ENCODE results near the gene S100A8.

The S100A8 gene

DNA sequence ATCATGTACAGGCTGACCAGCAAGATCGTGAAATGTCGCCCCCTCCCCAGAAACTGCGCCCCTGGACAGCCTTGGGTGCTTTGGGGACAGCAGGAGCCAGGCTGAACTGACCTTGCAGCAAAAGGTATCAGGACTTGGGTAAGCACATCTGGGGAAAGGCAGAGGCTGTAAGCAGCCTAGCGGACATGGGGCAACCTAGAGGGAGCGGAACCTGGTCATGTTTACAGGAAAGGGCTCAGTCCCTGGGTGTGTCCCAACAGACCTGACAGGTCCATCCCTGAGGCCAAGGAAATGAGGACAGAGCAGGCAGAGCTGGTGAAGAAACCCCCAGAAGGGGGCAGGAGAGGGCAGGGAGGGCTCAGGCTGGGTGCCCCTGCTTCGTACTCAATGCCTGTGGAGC, 3.1 kb upstream of the S100A8 start:
- in situ Hi-C loops (cut with MboI; ENCODE audit: low sequenced_read_pairs) = no loop called here

DNA sequence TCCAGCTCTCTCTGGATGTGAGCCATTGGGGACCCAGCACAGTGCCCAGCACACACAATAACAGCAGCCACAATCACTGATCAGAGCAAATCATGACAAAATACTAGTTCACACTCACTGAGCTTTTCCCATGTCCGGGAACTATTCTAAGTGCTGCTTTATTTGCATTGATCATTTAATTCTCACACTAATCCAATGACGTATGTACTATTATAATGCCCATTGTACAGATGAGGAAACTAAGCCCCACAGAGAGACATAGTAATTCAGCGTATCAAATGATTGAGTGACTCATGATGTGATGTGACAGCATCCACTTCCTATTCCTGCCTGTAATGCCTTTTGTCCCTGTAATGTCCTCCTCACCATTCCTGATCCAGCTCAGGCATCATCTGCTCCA, 1.9 kb upstream of the S100A8 start:
- in situ Hi-C loops (cut with MboI; ENCODE audit: low sequenced_read_pairs) = no loop called here

DNA sequence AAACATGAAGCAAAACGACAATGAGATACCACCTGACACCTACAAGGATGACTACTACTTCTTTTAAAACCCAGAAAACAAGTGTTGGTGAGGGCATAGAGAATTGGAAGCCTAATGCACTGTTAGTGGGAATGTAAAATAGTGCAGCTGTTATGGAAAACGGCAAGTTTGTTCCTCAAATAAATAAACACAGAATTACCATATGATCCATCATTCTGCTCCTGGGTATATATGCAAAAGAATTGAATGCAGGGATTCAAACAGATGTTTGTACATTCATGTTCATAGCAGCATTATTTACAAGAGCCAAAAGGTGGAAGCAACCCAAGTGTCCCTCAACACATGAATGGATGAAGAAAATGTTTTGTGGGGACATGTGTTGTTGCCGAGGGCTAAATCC, 1.4 kb upstream of the S100A8 start:
- in situ Hi-C loops (cut with MboI; ENCODE audit: low sequenced_read_pairs) = no loop called here

DNA sequence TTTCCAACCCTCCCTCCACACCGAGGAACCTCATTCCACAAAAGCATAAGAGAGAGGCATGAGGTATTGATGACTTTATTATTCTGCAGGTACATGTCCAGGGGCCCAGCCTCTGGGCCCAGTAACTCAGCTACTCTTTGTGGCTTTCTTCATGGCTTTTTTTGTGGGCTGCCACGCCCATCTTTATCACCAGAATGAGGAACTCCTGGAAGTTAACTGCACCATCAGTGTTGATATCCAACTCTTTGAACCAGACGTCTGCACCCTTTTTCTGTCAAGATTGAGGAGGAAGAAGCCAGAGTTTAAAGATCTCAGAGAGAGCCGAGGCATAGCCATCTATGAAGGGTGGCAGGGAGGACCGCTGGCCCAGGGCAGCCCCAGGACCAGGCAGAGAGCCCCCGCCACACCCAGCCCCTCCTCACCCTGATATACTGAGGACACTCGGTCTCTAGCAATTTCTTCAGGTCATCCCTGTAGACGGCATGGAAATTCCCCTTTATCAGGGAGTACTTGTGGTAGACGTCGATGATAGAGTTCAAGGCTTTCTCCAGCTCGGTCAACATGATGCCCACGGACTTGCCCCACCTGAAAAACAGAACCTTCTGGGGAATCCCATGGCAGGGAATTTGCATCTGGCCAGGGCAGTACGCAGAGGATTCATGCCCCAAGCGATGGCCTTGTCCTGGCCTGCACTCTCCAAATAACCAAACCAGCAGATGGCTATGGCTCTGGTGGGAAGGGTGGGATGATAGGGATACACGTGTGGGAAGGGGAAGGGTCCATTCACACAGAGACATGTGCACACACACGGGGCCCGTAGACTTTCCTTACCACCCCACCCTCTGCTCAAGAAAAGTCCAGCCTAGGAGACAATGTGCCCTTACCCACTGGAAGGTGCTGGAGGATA, 647 bp downstream of the S100A8 start:
- in situ Hi-C loops (cut with MboI; ENCODE audit: low sequenced_read_pairs) = no loop called here

DNA sequence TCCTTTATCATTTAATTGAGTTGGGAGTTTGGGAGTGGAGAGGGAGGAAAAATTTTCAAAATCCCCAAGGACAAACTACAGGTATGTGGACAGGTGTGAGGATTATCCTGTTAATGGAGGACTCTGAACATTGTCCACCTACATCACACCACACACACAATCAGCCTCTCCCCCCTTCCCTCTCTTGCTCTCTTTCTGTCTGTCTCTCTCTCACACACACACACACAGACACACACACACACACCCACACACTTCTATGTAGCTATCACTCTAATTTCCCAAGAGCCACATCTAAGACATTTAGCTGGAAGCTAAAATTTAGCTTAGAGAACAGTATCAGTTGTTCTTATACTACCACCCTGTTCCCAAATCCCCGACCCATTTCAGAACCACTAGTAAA, 1.5 kb downstream of the S100A8 start:
- in situ Hi-C loops (cut with MboI; ENCODE audit: low sequenced_read_pairs) = no loop called here

DNA sequence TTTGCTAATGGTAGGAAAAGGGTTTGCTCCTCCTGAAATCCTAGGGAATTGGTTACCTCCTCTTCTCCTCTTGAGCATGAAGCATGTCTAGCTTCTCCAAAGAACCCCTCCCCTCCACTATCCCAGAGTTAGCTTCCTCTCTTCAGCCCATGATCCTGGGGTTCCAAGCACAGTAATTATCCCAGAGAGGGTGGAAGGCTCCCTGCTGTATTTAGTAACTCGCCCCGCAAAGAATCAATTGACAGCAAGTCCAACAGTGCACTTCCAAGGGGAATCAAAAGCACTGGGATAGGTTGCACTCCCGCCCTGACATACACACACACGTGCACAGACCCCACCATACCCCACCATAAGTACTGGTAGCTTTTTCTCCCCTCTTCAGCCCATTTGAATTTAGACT, 3.1 kb downstream of the S100A8 start:
- in situ Hi-C loops (cut with MboI; ENCODE audit: low sequenced_read_pairs) = no loop called here

DNA sequence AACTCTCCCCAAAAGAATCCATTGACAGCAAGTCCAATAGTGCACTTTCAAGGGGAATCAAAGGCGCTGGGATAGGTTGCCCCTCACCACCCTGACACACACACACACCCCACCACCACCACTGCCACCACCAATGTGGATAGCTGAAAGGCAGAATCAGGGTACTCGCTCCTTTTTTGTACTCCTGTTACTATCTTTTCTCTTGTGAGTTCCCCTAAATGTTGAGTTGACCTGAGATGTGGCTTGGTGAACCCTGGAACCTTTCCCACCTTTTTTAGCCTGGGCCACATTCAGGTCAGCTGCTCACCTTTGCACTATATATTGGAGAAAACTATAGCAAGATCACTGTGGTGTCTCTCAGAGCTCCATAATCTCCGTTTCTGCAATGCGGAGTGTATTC, 3.9 kb downstream of the S100A8 start:
- in situ Hi-C loops (cut with MboI; ENCODE audit: low sequenced_read_pairs) = no loop called here

DNA sequence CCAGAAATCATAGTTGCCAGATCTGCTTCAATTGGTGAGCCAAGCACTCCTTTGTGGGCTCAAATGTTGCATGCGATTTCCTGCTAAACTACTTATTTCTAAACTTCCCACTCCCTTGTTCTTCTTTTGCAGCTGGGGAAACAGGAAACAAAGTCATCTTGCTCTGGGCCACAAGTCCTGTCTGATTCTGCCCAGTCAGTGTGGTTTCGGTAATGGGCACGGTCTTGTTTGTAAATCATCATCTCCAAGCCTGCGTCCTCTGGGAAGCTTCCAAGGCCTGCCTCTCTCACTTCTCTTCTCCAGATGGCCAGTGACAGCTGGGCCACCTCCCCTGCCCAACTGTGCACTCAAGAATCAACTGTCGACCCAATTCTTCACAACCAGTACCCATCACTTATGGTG, 4.4 kb downstream of the S100A8 start:
- in situ Hi-C loops (cut with MboI; ENCODE audit: low sequenced_read_pairs) = no loop called here

DNA sequence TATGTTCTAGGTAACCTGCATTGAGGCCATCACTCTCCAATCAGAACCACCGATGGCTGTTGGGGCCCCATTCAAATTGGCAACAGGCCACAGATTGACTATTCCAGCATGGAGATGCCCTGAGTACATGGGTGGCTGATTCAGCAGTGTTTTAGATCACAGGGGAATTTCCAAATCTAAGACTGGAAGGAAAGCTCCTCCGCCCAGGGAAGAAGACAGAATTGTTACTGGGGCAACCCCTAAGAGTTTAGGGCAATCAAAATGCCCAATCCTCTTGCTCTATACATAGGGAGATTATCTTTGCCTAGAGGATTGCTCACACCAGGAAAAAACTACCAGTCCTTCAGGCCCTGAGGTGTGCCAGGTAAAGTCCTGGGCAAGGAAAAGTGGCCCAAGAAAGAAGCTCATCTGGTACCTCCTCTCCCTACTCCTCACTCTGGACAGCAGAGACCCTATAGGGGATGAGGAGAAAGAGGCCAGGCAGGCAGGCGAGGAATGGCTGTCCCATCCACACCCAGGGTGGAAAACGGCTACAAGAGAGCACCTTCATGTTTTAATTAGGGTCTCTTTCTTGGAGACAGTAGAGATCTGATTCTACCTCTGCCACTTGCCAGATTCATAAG, 5.8 kb downstream of the S100A8 start:
- in situ Hi-C loops (cut with MboI; ENCODE audit: low sequenced_read_pairs) = no loop called here

DNA sequence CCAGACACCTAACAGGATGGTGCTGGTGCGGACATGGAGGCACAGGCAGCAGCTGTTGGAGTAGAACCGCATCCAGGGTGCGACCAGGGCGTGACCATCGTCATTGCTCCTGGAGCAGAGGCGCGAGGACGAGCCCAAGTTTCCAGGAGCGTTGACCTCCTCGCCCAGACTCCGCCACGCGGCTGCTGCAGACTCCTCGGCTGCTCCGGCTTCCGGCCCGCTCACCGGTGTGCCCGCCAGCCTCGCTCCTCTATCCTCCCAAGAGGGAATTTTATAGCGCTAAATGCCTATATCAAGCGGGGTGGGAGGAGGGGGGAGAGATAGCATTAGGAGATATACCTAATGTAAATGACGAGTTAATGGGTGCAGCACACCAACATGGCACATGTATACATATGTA, 10.2 kb downstream of the S100A8 start:
- in situ Hi-C loops (cut with MboI; ENCODE audit: low sequenced_read_pairs) = no loop called here

DNA sequence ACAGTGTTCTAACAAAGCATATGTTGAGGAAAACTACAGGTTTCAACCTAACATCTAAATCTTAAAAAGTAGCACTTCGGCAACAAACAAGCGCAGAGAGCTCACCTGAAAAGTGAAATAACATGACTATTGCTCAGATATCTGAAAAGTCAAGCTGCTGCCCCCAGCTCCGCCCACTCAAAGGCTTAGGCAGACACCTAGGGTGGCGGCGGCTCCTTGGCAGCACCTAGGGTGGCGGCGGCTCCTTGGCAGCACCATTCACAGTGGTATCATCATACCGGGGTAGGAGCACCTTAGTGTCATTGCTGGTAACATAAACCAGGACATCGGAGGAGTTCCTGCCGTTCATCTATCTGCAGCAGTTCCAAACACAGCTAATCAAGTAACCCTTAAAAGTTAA, 11.3 kb downstream of the S100A8 start:
- in situ Hi-C loops (cut with MboI; ENCODE audit: low sequenced_read_pairs) = no loop called here

DNA sequence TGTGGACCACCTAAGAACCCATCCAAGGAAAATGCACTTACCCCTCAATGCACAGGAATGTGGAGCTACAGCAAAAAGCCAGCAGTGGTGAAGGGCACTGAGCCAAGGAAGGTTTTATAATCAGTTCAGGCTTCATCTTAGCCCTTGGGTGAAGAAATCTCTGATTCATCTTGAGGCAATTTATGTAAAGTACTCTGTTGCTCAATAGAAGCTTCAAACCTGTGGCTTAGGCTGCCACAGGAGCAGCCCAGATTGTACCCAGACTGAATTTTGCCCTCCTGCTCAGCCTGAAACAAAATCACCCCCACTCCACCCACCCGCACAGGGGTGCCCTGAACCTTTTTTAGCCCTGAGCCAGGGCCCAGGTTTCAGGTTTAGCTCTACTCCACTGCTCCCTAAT, 15.4 kb downstream of the S100A8 start, which contains the start of gene S100A12:
TSS of gene S100A12 (minus strand) at position 111 of the 400 bp plus-strand sequence. CDS start 1,029 bp downstream, outside the sequence.
- in situ Hi-C loops (cut with MboI; ENCODE audit: low sequenced_read_pairs) = no loop called here

DNA sequence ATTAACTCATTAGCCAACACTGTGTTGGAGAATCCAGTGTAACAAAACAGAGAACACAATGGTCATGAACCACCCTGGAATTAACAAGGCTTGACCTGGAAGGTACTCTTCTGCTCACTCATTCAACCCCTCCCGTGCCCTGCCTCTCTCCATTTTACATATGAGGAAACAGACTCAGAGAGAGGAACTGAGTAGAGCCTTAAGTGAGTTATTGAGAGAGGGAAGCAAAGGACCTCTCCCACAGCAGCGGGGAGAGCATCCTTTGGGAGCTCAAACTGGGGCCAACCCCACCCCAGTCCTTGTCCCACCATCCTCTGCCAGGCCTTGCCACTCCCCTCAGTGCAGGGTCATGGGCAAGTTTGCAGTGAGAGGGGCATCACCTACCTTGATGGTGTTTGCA, 16.8 kb downstream of the S100A8 start:
- in situ Hi-C loops (cut with MboI; ENCODE audit: low sequenced_read_pairs) = no loop called here

DNA sequence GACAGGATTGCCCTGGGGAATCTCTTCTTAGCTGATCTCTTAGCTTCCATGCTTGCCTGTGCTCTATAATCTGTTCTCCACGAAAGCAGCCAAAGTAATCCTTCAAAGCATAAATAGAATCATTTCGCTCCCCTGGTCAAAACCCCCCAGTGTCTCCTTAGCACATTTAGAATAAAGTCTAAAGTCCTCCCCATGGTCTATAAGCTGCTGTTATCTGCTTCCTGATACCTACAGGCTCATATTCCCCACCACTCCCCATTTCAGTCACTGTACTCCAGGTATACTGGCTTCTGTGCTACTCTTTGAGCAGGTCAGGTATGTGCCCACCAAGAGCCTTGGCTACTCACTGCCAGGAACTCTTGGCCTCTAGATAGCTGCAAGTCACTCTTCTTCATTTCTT, 18.3 kb downstream of the S100A8 start:
- in situ Hi-C loops (cut with MboI; ENCODE audit: low sequenced_read_pairs) = no loop called here

DNA sequence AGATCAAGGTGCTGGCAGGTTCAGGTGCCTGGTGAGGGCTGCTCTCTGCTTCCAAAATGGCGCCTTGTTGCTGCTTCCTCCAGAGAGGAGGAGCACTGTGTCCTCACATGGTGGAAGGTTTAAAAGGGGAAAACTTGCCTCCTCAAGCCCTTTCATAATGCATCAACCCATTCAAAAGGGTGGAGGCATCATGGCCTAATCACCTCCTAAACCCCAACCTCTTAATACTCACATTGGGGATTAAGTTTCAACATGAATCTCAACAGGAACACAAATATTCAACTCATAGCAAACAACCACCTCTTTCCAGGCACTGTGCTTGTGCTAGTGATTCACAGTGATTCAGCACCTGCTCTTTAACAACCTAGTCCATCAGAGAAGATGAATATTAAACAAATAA, 19.6 kb downstream of the S100A8 start:
- in situ Hi-C loops (cut with MboI; ENCODE audit: low sequenced_read_pairs) = no loop called here

DNA sequence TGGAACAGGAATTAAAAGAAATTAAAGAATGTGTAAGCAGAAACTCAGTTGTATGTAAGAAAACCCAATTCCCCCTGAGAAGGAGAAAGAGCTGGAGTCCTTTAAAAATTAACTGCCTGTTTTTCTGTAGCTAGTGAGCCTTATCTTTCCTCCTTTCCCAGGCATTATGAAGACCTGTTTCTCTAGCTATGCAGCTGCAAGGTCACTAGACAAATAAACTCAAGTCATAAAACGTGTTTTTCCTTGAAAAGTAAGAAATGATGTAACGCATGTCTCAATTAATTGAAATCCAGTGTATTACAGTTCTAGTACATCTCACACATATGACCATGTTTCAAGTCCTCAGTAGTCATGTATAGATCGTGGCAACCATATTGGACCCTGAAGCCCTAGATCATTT, 20.7 kb downstream of the S100A8 start:
- in situ Hi-C loops (cut with MboI; ENCODE audit: low sequenced_read_pairs) = no loop called here

DNA sequence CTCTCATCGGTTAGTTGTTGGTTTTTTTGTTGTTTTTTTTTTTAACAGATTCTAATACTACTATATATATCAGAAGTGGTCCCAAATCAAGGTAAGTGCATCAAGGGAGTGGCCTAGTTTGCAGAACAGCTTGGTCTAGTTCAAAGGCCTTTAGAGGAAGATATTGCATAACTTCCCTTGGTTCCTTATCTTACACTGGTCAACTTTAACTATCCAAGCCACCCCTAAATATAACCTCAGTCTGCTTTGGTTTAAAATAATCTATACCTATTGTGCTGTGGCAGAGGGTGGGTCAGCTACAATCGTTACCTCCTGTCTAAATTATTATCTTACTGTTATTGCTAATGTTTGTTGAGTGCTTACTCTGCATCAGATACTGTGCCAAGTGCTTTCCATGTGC, 22.4 kb downstream of the S100A8 start:
- in situ Hi-C loops (cut with MboI; ENCODE audit: low sequenced_read_pairs) = no loop called here

DNA sequence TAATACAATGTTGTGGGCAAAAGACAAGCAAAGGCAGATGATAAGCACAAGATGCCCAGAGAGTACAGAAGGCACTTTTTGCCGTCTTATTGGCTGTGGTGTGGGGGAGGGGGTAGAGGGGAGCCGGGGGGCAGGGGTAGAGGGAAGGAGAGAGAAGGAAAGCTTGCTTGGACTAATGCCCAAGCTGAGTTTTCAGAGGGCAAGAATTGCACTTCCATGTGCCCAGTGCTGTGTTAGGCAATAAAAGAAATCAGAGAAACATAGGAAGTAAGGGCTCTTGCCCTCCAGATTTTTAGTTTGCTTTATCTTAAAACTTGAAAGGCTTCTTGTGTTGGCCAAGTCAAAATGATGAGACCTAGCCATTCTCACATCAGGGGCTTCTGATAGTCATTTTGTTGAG, 23.8 kb downstream of the S100A8 start:
- in situ Hi-C loops (cut with MboI; ENCODE audit: low sequenced_read_pairs) = no loop called here

DNA sequence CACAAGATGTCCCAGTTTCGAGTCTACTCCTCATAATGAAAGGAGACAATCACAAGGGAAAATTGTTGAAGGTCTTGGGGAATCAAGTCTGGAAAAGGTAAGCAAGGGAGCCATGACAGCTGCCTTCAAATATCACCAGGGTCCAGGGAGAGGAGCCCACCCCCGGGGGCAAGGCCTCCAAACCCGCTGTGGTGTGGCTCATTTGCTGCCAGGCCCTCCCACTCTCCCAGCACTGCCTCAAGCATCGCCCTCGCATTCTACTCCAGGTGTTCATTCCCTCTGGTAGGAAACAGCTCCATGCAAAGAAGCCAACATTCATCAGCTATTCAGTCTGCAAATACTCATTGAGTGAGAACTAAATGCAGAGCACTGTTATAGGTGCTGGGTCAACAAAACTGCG, 24.6 kb downstream of the S100A8 start:
- in situ Hi-C loops (cut with MboI; ENCODE audit: low sequenced_read_pairs) = no loop called here

DNA sequence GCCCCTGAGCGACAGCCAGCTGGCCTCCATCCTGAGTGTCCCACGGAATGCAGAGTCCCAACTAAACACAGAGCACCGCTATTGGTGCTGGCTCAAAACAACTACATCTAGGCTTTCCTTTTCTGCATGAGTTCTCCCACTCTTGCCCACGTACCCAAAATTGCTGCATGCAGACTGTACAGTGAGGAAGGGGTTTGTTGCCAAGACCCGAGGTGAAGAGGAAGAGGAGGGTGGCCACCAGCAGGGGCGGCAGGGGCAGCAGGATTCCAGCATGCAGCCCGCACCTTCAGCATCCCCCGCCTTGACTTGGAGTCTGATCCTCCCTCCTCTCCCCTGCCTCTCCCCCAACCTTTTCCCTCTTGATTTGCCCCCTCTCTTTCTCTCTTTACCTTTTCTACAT, 25.2 kb downstream of the S100A8 start:
- in situ Hi-C loops (cut with MboI; ENCODE audit: low sequenced_read_pairs) = no loop called here

DNA sequence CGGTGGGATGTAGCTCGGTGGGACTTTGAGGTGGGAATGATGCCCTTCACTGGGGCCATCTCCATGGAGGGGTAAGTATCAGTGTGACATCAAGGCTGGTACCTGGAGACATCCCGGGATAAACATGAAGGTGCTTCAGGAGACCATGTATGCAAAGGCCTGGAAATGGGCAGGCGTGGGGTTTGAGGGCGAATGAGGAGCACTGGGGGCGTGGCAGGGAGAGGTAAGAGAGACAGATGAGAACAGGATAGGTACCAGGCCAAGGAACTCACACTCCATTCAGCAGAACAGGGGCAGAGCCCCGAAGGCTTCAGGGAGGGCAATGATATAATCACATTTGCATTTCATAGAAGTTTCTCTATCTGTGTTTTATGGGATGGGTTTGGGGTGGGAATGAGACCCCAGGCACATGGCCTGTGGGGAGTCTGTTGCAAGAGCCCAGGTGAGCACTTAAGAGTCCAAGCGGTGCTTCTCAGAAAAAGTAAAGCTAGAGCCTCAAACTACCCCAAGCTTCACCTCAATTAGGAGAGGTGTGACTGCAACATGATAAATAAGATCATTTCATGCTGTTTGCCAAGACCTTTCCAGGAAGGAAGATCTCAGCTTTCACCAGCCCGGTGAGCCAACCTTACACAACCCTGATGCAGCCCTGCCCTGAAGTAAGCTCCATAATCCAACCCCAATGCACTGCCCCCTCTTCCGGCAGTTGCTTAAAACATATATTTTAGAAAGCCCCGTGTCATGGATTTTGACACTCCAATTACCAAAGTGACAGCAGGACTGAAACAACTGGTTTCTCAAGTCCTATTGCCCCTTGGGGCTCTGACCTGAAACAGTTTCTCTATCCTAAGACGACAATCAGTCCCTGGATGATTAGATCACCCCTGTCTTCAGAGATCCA, 25.9 kb downstream of the S100A8 start:
- in situ Hi-C loops (cut with MboI; ENCODE audit: low sequenced_read_pairs) = no loop called here
